IPS-20b (cell line): ENCODE measurements around the gene RNF180.

Experiments
- H3K27ac ChIP-seq: one replicate; pipeline ENCODE4 v1.5.1; 2013; ENCODE audit warnings: low read length
- H3K27me3 ChIP-seq: 2 replicates; pipeline ENCODE4 v1.6.1; 2013; ENCODE audit warnings: mild to moderate bottlenecking, low read length, inconsistent platforms; ENCODE audit not compliant: insufficient read depth
- H3K36me3 ChIP-seq: 2 replicates; pipeline ENCODE4 v1.6.1; 2013; ENCODE audit warnings: low read depth, mild to moderate bottlenecking, inconsistent platforms, low read length, moderate library complexity; ENCODE audit not compliant: insufficient read depth
- H3K4me1 ChIP-seq: 2 replicates; pipeline ENCODE4 v1.6.1; 2013; ENCODE audit warnings: mild to moderate bottlenecking, control low read depth, inconsistent platforms, low read length, moderate library complexity; ENCODE audit not compliant: insufficient read depth
- H3K4me3 ChIP-seq: 2 replicates; pipeline ENCODE4 v1.5.1; 2013; ENCODE audit warnings: mild to moderate bottlenecking, low read length, inconsistent platforms
- H3K9ac ChIP-seq: 2 replicates; pipeline ENCODE4 v1.6.1; 2013; ENCODE audit warnings: low read depth, mild to moderate bottlenecking, inconsistent platforms, low read length, moderate library complexity
- H3K9me3 ChIP-seq: 2 replicates; pipeline ENCODE4 v1.6.1; 2013; ENCODE audit warnings: mild to moderate bottlenecking, low read depth, low read length, inconsistent platforms; ENCODE audit not compliant: insufficient read depth

The RNF180 gene, protein sequence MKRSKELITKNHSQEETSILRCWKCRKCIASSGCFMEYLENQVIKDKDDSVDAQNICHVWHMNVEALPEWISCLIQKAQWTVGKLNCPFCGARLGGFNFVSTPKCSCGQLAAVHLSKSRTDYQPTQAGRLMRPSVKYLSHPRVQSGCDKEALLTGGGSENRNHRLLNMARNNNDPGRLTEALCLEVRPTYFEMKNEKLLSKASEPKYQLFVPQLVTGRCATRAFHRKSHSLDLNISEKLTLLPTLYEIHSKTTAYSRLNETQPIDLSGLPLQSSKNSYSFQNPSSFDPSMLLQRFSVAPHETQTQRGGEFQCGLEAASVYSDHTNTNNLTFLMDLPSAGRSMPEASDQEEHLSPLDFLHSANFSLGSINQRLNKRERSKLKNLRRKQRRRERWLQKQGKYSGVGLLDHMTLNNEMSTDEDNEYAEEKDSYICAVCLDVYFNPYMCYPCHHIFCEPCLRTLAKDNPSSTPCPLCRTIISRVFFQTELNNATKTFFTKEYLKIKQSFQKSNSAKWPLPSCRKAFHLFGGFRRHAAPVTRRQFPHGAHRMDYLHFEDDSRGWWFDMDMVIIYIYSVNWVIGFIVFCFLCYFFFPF

DNA sequence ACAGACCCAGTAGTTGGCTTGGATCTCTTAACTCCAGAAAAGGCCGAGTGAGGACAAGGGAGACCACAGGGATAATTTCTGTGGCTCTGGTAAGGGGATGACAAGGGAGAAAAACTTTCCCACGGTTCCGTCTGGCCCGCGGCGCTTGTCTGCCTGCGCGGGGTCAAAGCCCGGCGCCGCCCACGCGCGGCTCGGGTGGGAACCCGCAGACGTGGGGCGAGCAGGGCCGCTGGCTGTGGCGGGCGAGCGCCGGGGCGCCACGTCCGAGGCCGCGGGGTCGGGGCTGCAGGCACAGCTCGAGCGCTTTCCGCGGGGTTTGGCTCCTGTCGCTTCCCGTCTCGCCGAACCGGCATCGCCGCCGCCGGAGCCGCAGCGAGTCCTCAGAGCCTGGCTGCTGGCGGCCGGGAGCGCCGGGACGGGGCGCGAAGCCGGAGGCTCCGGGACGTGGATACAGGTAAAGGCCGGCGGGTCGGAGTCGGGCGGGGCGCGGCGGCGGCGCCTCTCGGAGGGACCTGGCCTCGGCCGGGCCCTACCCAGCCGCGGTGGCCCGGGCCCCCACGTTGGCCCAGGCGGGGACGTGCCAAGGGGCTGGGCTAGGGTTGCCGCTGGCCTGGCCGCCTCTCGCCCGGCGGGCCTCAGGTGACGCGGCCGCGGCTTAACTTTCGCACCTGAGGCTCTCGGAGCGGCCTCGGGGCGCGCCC is at the start of gene RNF180:
RNF180 (plus strand) TSS at position 344 of the 701 bp plus-strand sequence. CDS start 34,965 bp downstream, outside the sequence.
- peak within 1 kb of the TSS; percentile 87 for H3K4me3 ChIP-seq
- H3K27ac ChIP-seq: no peak within 1 kb of the TSS
- peak within 1 kb of the TSS; percentile 81 for H3K9ac ChIP-seq

DNA sequence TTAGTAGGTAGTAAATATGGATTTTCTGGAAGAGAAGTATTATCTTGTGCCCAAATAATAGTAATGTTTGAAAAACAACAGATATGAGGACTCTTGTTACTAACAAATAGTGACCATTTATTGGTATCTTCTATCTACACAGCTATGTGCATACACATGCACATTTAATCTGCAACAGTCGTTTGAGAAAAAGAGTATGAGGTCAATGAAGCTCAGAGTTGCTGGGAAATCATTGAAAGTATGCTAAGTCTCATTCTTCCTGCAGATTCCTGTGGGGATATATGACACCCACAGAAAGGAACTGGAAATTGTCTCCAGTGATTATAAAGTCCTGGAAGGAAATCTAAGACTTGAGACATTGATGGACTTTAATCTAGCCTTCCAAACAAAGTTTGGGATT is 40.1 kb upstream of the RNF180 start:
- H3K4me3 ChIP-seq: no peak overlapping the region
- H3K4me1 ChIP-seq: no peaks in the 10 kb centered on the region
- H3K27ac ChIP-seq: no peak overlapping the region
- H3K27me3 ChIP-seq: no peaks in the 10 kb centered on the region
- H3K9ac ChIP-seq: no peak overlapping the region
- no peaks in the 10 kb centered on the region for H3K9me3 ChIP-seq
- H3K36me3 ChIP-seq: no peaks in the 10 kb centered on the region

More for the DNA sequence above, at the start of gene RNF180:
- no peaks in the 10 kb centered on the region for H3K36me3 ChIP-seq
- no peaks in the 10 kb centered on the region for H3K9me3 ChIP-seq
- H3K4me1 ChIP-seq: peaks cover 4% of the 10 kb centered on the region; the same call in 1 of the 2 replicates
- peaks cover 37% of the 10 kb centered on the region for H3K27me3 ChIP-seq

DNA sequence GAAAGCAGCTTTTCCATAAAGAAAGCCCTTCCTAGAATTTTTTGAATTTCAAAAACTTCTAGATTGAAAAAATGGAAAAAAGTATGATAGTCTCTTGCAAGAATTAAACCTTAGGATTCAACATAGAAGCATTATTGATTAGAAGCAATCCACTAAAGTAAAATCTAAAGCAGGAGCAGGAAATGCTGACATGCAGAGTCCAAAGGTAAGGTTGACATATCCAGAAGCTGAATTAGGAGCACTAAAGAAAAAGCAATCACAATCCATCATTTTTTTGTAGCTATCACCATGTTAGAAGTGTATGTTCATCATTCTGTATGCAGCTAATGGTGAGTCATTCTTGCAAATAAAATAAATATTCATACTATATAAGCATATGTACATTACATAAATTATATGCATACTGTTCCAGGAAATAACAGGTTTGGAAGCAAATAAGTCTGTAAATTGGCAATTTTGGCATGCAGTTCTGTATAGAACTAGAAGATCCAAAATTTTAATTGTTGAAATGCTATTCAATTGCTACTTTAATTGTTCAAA is 39.4 kb upstream of the RNF180 start:
- Histone ChIP-seq H3K27me3 (no peaks in the 10 kb centered on the region), H3K36me3 (no peaks in the 10 kb centered on the region), H3K4me1 (no peaks in the 10 kb centered on the region), H3K9ac (no peak overlapping the region), H3K27ac (no peak overlapping the region), H3K4me3 (no peak overlapping the region), H3K9me3 (no peaks in the 10 kb centered on the region)

DNA sequence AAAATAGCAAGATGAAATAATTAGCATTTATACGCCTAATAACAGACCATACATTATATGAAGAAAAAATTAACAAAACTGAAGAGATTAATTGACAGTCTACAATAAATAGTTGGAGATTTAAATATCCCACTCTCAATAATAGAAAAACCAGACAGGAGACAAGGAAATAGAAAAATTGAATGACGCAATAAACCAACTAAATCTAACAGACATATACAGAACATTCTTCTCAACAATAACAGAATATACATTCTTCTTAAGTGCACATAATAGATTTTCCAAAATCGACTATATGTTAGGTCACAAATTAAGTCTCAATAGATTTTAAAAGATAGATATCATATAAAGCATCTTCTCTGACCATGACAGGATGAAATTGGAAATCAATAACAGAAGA is 25.6 kb upstream of the RNF180 start:
- Histone ChIP-seq H3K9ac (no peak overlapping the region), H3K36me3 (no peaks in the 10 kb centered on the region), H3K4me1 (peaks cover 7% of the 10 kb centered on the region; the same call in 1 of the 2 replicates), H3K4me3 (no peak overlapping the region), H3K27me3 (no peaks in the 10 kb centered on the region), H3K9me3 (no peaks in the 10 kb centered on the region), H3K27ac (no peak overlapping the region)

DNA sequence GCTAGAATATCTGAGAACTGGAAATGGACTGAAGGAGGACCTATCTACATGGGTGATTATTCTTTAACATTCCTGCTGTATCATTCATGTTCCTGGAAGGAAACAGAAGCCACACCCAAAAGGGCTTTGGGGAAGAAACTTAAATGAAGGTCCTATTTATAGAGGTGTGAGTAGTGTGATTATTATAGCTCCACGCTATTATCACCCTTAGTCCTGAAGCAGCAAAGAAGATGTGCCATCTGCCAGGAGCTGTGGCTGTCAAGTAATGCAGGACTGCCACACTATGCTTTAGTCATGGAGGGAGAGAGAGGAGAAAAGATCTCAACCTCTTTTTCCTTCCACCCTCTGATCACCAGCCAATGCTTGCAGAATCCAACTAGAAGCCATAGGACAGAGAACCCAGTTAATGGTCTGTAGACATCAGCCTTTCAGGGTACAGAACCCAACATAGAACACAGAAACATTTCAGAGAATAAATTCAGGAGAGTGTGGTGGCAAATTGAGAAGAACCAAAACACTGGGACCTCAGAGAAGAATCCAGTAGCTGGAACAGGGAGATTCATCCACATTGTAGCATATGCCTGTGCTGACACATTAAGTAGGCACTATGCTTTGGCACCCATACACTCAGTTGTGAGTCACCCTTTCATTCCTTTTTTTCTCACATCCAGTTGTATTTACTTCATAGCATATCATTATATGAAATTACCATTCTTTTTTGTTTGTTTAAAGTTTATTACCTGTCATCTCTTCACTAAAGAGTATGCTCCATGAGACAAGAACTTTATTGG is 21.0 kb upstream of the RNF180 start:
- no peak overlapping the region for H3K9ac ChIP-seq
- H3K9me3 ChIP-seq: no peaks in the 10 kb centered on the region
- no peaks in the 10 kb centered on the region for H3K4me1 ChIP-seq
- no peak overlapping the region for H3K27ac ChIP-seq
- no peaks in the 10 kb centered on the region for H3K36me3 ChIP-seq
- no peaks in the 10 kb centered on the region for H3K27me3 ChIP-seq
- H3K4me3 ChIP-seq: no peak overlapping the region

DNA sequence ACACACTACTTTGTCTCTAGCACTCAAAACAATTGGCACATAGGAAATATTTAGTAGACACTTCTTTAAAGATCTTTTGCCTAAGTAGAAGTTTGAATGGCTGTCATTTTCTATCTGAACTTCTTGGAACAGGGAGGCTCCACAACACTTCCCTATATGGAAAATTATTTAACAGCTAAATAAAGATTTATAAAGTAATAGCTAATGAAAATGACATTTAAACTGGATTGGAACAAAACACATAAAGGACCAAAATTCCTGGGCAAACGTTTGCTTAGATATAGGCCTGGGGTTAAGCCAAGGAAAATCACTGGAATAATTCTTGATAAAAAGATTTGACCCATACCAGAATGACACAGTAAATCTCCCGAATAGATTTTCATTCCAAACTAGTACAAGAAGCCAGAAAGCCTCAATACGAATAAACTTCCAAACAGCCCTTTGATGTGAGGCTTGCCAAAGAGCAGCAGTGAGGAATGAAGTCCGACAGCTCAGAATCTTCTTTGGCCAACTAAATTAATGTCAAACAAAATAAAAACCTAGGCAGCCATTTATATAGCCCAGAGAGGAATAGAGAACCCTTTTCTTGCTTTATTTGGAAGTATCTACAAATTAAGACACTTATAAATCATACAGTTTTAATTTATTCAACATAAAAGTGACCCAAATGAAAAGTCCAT is 20.3 kb upstream of the RNF180 start:
- Histone ChIP-seq H3K4me3 (no peak overlapping the region), H3K4me1 (no peaks in the 10 kb centered on the region), H3K27me3 (no peaks in the 10 kb centered on the region), H3K27ac (no peak overlapping the region), H3K9me3 (no peaks in the 10 kb centered on the region), H3K36me3 (no peaks in the 10 kb centered on the region), H3K9ac (no peak overlapping the region)

DNA sequence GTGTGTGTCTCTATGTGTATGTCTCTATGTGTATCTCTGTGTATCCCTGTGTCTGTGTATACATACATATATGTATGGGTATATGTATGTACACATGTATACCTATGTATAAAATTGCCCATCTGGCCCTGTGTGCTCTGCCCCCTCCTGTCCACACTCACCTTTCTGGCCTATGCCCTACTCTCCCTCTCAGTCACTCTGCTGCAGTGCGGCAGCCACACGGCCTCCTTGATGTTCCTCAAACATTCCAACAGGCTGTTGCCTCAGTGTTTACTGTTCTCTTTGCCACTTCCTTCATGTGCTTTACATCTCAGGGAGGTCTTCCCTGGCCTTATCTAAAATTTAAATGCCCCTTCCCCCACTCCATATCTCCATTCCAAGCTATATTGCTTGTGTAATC is 18.3 kb upstream of the RNF180 start:
- no peaks in the 10 kb centered on the region for H3K36me3 ChIP-seq
- H3K27me3 ChIP-seq: no peaks in the 10 kb centered on the region
- H3K9me3 ChIP-seq: no peaks in the 10 kb centered on the region
- H3K9ac ChIP-seq: no peak overlapping the region
- no peaks in the 10 kb centered on the region for H3K4me1 ChIP-seq
- H3K4me3 ChIP-seq: no peak overlapping the region
- no peak overlapping the region for H3K27ac ChIP-seq

DNA sequence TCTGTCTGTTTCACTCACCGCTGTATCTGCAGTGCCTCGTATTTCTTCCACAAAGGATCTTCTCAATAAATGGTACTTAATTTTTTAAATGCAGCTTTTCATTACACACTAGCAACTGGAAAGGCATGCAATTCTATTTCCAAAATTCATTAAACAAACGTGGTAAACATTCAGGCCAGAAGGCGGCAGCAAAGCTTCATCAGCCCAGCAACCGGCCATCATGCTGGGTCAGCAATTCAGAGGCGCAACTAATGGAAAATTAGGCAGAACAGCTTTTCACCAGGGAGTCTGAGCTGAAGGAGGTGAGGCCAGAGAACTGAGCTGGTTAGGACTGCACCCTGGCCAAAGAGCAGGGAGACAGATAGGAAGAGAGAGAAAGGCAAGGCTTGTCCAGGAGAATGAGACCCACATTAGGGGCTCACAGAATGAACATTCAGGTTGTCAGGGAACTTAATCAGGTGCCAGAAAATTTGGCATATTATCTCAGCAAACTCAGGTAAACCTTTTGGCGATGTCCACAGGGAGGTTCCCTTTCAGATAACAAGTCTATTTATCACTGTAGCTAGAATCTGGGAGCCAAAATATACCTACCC is 17.7 kb upstream of the RNF180 start:
- H3K27me3 ChIP-seq: no peaks in the 10 kb centered on the region
- H3K9me3 ChIP-seq: peaks cover 1% of the 10 kb centered on the region; the same call in 1 of the 2 replicates
- H3K36me3 ChIP-seq: no peaks in the 10 kb centered on the region

DNA sequence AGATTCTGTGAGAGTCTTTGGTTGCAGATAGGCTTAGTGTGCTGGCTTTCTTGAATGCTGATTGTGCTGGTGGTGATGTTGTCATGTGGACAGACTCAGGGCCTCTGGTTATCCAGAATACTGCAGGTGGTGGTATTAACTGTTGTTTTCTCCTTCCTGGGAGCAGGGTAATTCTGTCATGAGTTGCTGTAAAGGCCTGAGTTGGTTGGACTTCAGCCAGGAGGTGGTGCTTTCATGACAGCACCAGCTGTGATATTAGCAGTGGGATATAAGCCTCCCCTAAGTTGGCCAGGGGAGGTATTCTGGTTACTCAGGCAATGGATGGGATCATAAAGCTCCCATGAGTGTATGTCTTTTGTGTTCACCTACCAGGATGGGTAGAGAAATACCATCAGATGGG is 16.4 kb upstream of the RNF180 start:
- H3K9ac ChIP-seq: no peak overlapping the region
- H3K27ac ChIP-seq: no peak overlapping the region
- H3K4me1 ChIP-seq: no peaks in the 10 kb centered on the region
- no peaks in the 10 kb centered on the region for H3K27me3 ChIP-seq
- no peak overlapping the region for H3K4me3 ChIP-seq
- H3K36me3 ChIP-seq: no peaks in the 10 kb centered on the region
- H3K9me3 ChIP-seq: peaks cover 11% of the 10 kb centered on the region

More for the DNA sequence above, 17.7 kb upstream of the RNF180 start:
- Histone ChIP-seq H3K27ac (no peak overlapping the region), H3K4me1 (no peaks in the 10 kb centered on the region), H3K4me3 (no peak overlapping the region), H3K9ac (no peak overlapping the region)

DNA sequence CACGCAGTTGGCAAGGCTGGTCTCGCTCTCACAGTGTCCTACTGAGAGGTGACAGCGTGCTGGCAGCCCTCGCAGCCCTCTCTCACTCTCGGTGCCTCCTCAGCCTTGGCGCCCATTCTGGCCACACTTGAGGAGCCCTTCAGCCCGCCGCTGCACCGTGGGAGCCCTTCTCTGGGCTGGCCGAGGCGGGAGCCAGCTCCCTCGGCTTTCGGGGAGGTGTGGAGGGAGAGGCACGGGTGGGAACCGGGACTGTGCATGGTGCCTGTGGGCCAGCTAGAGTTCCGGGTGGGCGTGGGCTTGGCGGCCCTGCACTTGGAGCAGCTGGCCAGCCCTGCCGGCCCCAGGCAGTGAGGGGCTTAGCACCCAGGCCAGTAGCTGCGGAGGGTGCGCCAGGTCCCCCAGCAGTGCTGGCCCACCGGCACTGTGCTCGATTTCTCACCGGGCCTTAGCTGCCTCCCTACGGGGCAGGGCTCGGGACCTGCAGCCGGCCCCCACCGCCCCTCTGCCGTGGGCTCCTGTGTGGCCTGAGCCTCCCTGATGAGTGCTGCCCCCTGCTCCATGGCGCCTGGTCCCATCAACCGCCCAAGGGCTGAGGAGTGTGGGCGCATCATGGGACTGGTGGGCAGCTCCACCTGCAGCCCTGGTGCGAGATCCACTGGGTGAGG is 15.7 kb upstream of the RNF180 start:
- no peaks in the 10 kb centered on the region for H3K36me3 ChIP-seq
- H3K4me3 ChIP-seq: no peak overlapping the region
- H3K9me3 ChIP-seq: peaks cover 11% of the 10 kb centered on the region
- no peaks in the 10 kb centered on the region for H3K27me3 ChIP-seq
- H3K4me1 ChIP-seq: no peaks in the 10 kb centered on the region
- no peak overlapping the region for H3K27ac ChIP-seq
- no peak overlapping the region for H3K9ac ChIP-seq
